Measurements from ENCODE around the gene NSD1. TPM values are rescaled to one million over a fixed set of nuclear protein-coding genes. Genes with fewer than 3 reads are reported as not detected.

The NSD1 gene
- total RNA-seq, 2 experiments from 2014 or later, result 87.6 to 93.3 TPM

DNA sequence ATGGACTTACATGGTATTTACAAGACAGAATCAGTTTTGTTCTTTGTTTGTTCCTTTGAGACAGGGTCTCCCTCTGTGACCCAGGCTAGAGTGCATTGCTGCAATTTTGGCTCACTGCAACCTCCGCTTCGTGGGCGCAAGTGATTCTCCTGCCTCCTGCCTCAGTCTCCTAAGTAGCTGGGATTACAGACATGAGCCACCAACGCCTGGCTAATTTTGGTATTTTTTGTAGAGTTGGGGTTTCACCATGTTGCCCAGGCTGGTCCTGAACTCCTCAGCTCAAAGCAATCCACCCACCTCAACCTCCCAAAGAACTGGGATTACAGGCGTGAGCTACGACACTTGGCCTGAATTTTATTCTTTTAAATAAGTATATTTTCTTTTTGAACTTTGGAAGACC lies 142.3 kb downstream of the NSD1 start:
- H3K27me3 Mint-ChIP-seq, result no peaks in the 10 kb centered on the region
- no peaks in the 10 kb centered on the region for H3K4me1 Mint-ChIP-seq (ENCODE audit: low read depth)
- Histone ChIP-seq H3K4me1 (ENCODE audit: insufficient read depth, low read length) (no peaks in the 10 kb centered on the region), H3K27ac (ENCODE audit: low read depth in 1 of 2, low read length in 2 of 2) (no peak overlapping the region), H3K27me3 (ENCODE audit: control insufficient read depth in 1 of 2, insufficient read depth in 2 of 2, low read length in 2 of 2) (no peaks in the 10 kb centered on the region), H3K36me3 (ENCODE audit: insufficient read depth, low read length) (peaks cover 73% of the 10 kb centered on the region), H3K4me3 (ENCODE audit: low read length) (no peak overlapping the region), H3K9me3 (ENCODE audit: control insufficient read depth in 1 of 2, insufficient read depth in 1 of 2, low read length in 2 of 2) (no peaks in the 10 kb centered on the region)
- no peak for TF ChIP-seq CTCF (IDR thresholded peaks at IDR 0.05)
- ChIA-PET CTCF (no interaction called here), POLR2A (no interaction called here)
- no peak overlapping the region for H3K27ac Mint-ChIP-seq
- no peak overlapping the region for H3K4me3 Mint-ChIP-seq
- H3K36me3 Mint-ChIP-seq (ENCODE audit: low read depth), result peaks cover 85% of the 10 kb centered on the region
- DNase-seq (no peak), ATAC-seq (ENCODE audit: poor library complexity) (no peak)
- intact Hi-C loops (cut with DNase I, micrococcal nuclease), result no loop called here
- H3K9me3 Mint-ChIP-seq, result no peaks in the 10 kb centered on the region

- intact Hi-C loops (cut with DNase I, micrococcal nuclease), result no loop called here
- H3K4me3 ChIP-seq (ENCODE audit: low read length), result no peak overlapping the region
- no peaks in the 10 kb centered on the region for H3K27me3 ChIP-seq (ENCODE audit: control insufficient read depth in 1 of 2, insufficient read depth in 2 of 2, low read length in 2 of 2)
- Mint-ChIP-seq H3K4me1 (ENCODE audit: low read depth) (no peaks in the 10 kb centered on the region), H3K4me3 (no peak overlapping the region), H3K27ac (no peak overlapping the region), H3K9me3 (no peaks in the 10 kb centered on the region), H3K36me3 (ENCODE audit: low read depth) (peaks cover 83% of the 10 kb centered on the region), H3K27me3 (no peaks in the 10 kb centered on the region)
- no peak for TF ChIP-seq CTCF (IDR thresholded peaks at IDR 0.05)
- POLR2A ChIA-PET, result no interaction called here
- DNase-seq, result no peak
- ATAC-seq (ENCODE audit: poor library complexity), result no peak
- no peaks in the 10 kb centered on the region for H3K9me3 ChIP-seq (ENCODE audit: control insufficient read depth in 1 of 2, insufficient read depth in 1 of 2, low read length in 2 of 2)
- H3K27ac ChIP-seq (ENCODE audit: low read depth in 1 of 2, low read length in 2 of 2), result no peak overlapping the region
- no peaks in the 10 kb centered on the region for H3K4me1 ChIP-seq (ENCODE audit: insufficient read depth, low read length)
- CTCF ChIA-PET, result no interaction called here
- peaks cover 75% of the 10 kb centered on the region for H3K36me3 ChIP-seq (ENCODE audit: insufficient read depth, low read length)
Observed at GRCh38 chr5:177276886-177277285, 143.3 kb downstream of the NSD1 start.

DNA sequence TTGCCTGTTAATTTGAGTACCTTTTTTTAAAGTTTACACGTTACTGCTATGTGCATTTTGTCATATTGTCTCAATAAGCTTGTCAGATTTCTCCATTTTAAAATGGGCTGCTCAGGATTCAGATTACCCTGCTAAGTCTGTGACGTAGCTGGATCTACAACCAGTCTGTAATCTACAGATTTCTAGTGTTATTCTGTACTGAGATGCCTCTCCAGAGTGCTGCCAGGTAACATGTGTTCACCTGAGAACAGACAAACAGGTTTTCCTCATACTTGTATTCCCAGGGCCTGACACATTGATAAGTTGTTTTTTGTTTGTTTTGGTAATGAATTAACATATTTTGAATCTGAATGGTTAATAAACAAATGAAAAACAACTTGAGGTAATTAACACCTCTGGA lies 154.6 kb downstream of the NSD1 start:
- CTCF ChIA-PET, result interaction anchor here (1.4 kb wide), 1 partner anchor 11 kb away, joined by 3 read pairs; no protein-coding TSS in a partner anchor
- peaks cover 89% of the 10 kb centered on the region for H3K36me3 Mint-ChIP-seq (ENCODE audit: low read depth)
- POLR2A ChIA-PET, result no interaction called here

More for the DNA sequence above, 154.6 kb downstream of the NSD1 start:
- Mint-ChIP-seq H3K4me3 (no peak overlapping the region), H3K27ac (no peak overlapping the region), H3K27me3 (no peaks in the 10 kb centered on the region), H3K9me3 (no peaks in the 10 kb centered on the region), H3K4me1 (ENCODE audit: low read depth) (no peaks in the 10 kb centered on the region)
- ATAC-seq (ENCODE audit: poor library complexity) (no peak), DNase-seq (no peak)
- H3K27ac ChIP-seq (ENCODE audit: low read depth in 1 of 2, low read length in 2 of 2), result no peak overlapping the region
- no peaks in the 10 kb centered on the region for H3K4me1 ChIP-seq (ENCODE audit: insufficient read depth, low read length)
- no peaks in the 10 kb centered on the region for H3K9me3 ChIP-seq (ENCODE audit: control insufficient read depth in 1 of 2, insufficient read depth in 1 of 2, low read length in 2 of 2)
- peaks cover 81% of the 10 kb centered on the region for H3K36me3 ChIP-seq (ENCODE audit: insufficient read depth, low read length)
- H3K4me3 ChIP-seq (ENCODE audit: low read length), result no peak overlapping the region
- TF ChIP-seq CTCF (IDR thresholded peaks at IDR 0.05), result no peak
- intact Hi-C loops (cut with DNase I, micrococcal nuclease), result no loop called here
- H3K27me3 ChIP-seq (ENCODE audit: control insufficient read depth in 1 of 2, insufficient read depth in 2 of 2, low read length in 2 of 2), result no peaks in the 10 kb centered on the region

Measured in CD4-positive, alpha-beta T cell (primary cell).